ENCODE measurements around the gene PAM.

The PAM gene

DNA sequence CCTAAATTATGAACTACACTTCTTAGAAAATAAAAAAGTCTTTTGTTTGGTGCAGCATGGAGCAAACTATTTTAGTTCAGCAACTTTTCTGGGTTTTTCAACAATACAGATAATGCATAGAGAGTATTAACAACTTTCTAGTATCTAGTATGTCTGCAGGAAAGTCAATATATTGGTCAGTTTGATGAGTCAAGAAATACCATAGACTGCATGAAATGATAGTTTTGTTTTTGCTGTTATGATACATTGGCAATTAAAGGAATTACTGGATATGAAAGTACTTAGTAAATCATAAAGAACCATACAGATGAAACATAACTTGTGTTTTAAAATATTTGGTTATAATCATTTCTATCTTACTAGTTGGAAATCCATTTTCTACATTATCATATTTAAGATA is 191.3 kb downstream of the PAM start:
- no peak for DNase-seq (ENCODE audit: low read depth)
- TF ChIP-seq, protein P1, sequence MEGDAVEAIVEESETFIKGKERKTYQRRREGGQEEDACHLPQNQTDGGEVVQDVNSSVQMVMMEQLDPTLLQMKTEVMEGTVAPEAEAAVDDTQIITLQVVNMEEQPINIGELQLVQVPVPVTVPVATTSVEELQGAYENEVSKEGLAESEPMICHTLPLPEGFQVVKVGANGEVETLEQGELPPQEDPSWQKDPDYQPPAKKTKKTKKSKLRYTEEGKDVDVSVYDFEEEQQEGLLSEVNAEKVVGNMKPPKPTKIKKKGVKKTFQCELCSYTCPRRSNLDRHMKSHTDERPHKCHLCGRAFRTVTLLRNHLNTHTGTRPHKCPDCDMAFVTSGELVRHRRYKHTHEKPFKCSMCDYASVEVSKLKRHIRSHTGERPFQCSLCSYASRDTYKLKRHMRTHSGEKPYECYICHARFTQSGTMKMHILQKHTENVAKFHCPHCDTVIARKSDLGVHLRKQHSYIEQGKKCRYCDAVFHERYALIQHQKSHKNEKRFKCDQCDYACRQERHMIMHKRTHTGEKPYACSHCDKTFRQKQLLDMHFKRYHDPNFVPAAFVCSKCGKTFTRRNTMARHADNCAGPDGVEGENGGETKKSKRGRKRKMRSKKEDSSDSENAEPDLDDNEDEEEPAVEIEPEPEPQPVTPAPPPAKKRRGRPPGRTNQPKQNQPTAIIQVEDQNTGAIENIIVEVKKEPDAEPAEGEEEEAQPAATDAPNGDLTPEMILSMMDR (IDR thresholded peaks at IDR 0.05; ENCODE audit: insufficient read depth, low read depth, low read length, missing control alignments), result no peak
- no peak overlapping the region for H3K4me3 ChIP-seq (ENCODE audit: low read length)

DNA sequence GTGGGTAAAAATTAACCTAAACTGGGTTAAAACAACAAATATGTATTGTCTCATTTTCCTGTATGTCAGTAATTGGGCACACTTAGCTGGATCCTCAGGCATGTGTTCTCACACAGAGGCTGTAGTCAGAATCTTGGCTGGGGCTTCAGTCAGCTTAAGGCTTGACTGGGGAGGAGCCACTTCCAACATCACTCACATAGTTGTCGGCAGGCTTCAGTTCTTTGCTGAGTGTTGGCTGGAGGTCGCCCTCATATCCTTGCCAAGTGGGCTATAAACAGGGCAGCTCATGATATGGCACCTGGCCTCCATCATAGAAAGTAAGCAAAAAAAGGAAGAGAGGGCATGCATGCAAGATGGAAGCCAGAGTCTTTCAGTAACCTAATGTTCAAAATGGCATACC is 191.9 kb downstream of the PAM start:
- DNase-seq (ENCODE audit: low read depth), result no peak

GRCh38 chr5:102955488-102955887 is 200.4 kb downstream of the PAM start:
- H3K4me3 ChIP-seq (ENCODE audit: low read length), result no peak overlapping the region
- DNase-seq (ENCODE audit: low read depth), result no peak
- TF ChIP-seq, protein P1 (IDR thresholded peaks at IDR 0.05; ENCODE audit: insufficient read depth, low read depth, low read length, missing control alignments), result no peak

More for the DNA sequence above, 191.9 kb downstream of the PAM start:
- no peak overlapping the region for H3K4me3 ChIP-seq (ENCODE audit: low read length)
- TF ChIP-seq, protein P1 (IDR thresholded peaks at IDR 0.05; ENCODE audit: insufficient read depth, low read depth, low read length, missing control alignments), result no peak

- TF ChIP-seq, protein P1 (IDR thresholded peaks at IDR 0.05; ENCODE audit: insufficient read depth, low read depth, low read length, missing control alignments), result no peak
- no peak overlapping the region for H3K4me3 ChIP-seq (ENCODE audit: low read length)
- no peak for DNase-seq (ENCODE audit: low read depth)
These were observed 201.5 kb downstream of the PAM start for GRCh38 chr5:102956599-102956998.

GRCh38 chr5:102957141-102957540 is 202.0 kb downstream of the PAM start:
- DNase-seq (ENCODE audit: low read depth), result no peak
- no peak overlapping the region for H3K4me3 ChIP-seq (ENCODE audit: low read length)
- TF ChIP-seq, protein P1 (IDR thresholded peaks at IDR 0.05; ENCODE audit: insufficient read depth, low read depth, low read length, missing control alignments), result no peak

DNA sequence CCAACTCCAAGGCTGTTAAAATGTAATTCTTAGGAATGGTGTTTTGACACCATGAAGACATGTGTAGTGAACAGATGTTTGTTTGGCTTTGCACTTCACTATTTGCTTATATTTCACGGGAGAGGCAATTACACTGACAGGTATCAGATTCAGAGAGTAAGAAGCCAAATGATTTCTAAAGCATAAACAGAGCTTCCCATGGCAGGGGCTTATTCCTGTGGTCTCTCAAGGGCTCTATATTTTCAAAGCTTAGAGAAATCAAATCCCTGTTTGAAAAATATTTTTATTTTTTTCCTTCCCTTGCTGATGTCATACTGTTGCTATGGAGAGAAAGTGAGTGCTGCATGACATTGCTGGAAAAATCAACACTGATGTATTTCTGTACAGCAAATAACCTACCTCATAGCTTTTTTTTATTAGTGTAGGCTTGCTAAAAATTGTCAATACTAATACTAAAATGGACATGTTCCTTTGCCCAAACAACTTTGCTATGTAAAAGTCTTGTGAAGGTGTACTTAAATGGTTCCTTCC is 203.4 kb downstream of the PAM start:
- no peak overlapping the region for H3K4me3 ChIP-seq (ENCODE audit: low read length)
- DNase-seq (ENCODE audit: low read depth), result peak; percentile 20
- TF ChIP-seq, protein P1 (IDR thresholded peaks at IDR 0.05; ENCODE audit: insufficient read depth, low read depth, low read length, missing control alignments), result no peak

DNA sequence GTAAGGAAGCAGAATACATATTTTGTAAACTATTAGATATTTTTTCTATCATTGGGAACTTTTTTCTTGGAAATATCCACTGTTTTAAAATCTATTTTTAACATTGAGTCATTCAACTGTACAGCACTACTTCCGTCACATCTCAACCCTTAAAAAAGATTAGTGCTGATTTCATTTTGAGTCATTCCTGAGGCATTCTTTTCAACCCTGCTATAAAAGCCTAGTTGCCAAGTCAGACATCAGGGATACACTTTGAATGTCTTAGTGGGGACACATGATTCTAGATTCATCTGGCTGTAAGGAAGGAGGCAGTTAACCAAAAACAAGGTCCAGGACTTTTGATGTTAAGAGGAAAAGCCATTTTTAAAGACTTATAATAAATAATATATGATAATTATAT is 203.9 kb downstream of the PAM start:
- TF ChIP-seq, protein P1 (IDR thresholded peaks at IDR 0.05; ENCODE audit: insufficient read depth, low read depth, low read length, missing control alignments), result no peak
- H3K4me3 ChIP-seq (ENCODE audit: low read length), result no peak overlapping the region
- peak; percentile 85 for DNase-seq (ENCODE audit: low read depth)
